Astrocyte (in vitro differentiated cells and primary cell): Measurements from ENCODE around the gene FAM222B.

ENCODE experiments used
- EZH2 ChIP-seq: IDR thresholded peaks from 2 replicates; pipeline ENCODE4 v1.6.1; 2012; ENCODE audit warnings: mild to moderate bottlenecking, low read length, inconsistent platforms; ENCODE audit not compliant: insufficient read depth
- TF ChIP-seq, protein P1 (sequence below): IDR thresholded peaks from 2 replicates; pipeline ENCODE4 v1.5.1; 2011; ENCODE audit warnings: low read depth, mild to moderate bottlenecking, inconsistent platforms, low read length, moderate library complexity; ENCODE audit not compliant: insufficient read depth

DNA sequence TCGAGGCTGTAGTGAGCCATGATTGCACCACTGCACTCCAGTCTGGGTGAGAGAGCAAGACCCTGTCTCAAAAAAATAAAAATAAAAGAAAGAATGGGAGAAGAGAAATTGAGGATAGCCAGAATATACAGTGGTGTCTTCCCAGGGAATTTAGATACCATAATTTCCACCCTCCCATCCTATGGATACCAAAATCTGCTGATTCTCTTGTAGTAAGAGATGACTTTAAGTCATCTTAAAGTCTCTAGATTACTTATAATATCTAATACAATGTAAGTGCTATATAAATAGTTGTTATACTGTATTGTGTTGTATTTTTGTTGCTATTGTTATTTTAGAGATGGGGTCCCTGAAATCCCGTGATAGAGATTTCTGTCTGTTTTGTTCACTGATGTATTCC, 10.7 kb upstream of the FAM222B start:
- TF ChIP-seq, protein P1, sequence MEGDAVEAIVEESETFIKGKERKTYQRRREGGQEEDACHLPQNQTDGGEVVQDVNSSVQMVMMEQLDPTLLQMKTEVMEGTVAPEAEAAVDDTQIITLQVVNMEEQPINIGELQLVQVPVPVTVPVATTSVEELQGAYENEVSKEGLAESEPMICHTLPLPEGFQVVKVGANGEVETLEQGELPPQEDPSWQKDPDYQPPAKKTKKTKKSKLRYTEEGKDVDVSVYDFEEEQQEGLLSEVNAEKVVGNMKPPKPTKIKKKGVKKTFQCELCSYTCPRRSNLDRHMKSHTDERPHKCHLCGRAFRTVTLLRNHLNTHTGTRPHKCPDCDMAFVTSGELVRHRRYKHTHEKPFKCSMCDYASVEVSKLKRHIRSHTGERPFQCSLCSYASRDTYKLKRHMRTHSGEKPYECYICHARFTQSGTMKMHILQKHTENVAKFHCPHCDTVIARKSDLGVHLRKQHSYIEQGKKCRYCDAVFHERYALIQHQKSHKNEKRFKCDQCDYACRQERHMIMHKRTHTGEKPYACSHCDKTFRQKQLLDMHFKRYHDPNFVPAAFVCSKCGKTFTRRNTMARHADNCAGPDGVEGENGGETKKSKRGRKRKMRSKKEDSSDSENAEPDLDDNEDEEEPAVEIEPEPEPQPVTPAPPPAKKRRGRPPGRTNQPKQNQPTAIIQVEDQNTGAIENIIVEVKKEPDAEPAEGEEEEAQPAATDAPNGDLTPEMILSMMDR: no peak
- no peak for TF ChIP-seq EZH2
